ENCODE measurements around the gene XRN1. TPM values are rescaled to one million over a fixed set of nuclear protein-coding genes. Genes with fewer than 3 reads are reported as not detected.

XRN1 gene
- total RNA-seq, 6 experiments from 2014 or later, result 26.1 to 36.1 (median 31.3) TPM

- H3K36me3 Mint-ChIP-seq (ENCODE audit: low read depth), result peaks cover 62% of the 10 kb centered on the region
- H3K9me3 Mint-ChIP-seq, result peaks cover 24% of the 10 kb centered on the region
- H3K27me3 Mint-ChIP-seq (ENCODE audit: insufficient read depth), result no peaks in the 10 kb centered on the region
- no peak for DNase-seq
- no peak overlapping the region for H3K27ac Mint-ChIP-seq
- no peak overlapping the region for H3K4me3 Mint-ChIP-seq
- H3K4me1 Mint-ChIP-seq (ENCODE audit: low read depth), result no peaks in the 10 kb centered on the region
- TF ChIP-seq, protein P1, sequence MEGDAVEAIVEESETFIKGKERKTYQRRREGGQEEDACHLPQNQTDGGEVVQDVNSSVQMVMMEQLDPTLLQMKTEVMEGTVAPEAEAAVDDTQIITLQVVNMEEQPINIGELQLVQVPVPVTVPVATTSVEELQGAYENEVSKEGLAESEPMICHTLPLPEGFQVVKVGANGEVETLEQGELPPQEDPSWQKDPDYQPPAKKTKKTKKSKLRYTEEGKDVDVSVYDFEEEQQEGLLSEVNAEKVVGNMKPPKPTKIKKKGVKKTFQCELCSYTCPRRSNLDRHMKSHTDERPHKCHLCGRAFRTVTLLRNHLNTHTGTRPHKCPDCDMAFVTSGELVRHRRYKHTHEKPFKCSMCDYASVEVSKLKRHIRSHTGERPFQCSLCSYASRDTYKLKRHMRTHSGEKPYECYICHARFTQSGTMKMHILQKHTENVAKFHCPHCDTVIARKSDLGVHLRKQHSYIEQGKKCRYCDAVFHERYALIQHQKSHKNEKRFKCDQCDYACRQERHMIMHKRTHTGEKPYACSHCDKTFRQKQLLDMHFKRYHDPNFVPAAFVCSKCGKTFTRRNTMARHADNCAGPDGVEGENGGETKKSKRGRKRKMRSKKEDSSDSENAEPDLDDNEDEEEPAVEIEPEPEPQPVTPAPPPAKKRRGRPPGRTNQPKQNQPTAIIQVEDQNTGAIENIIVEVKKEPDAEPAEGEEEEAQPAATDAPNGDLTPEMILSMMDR (IDR thresholded peaks at IDR 0.05), result no peak
Observed at GRCh38 chr3:142484912-142485435, 37.1 kb upstream of the XRN1 start.

GRCh38 chr3:142481196-142481595 is 33.4 kb upstream of the XRN1 start:
- Mint-ChIP-seq H3K9me3 (peaks cover 31% of the 10 kb centered on the region), H3K36me3 (ENCODE audit: low read depth) (peaks cover 53% of the 10 kb centered on the region), H3K27me3 (ENCODE audit: insufficient read depth) (no peaks in the 10 kb centered on the region), H3K4me1 (ENCODE audit: low read depth) (no peaks in the 10 kb centered on the region), H3K27ac (no peak overlapping the region), H3K4me3 (no peak overlapping the region)
- DNase-seq, result no peak
- TF ChIP-seq, protein P1 (IDR thresholded peaks at IDR 0.05), result no peak

- Mint-ChIP-seq H3K36me3 (ENCODE audit: low read depth) (peaks cover 19% of the 10 kb centered on the region), H3K9me3 (no peaks in the 10 kb centered on the region; the same call in 1 of the 2 replicates), H3K4me3 (no peak overlapping the region), H3K27ac (no peak overlapping the region), H3K4me1 (ENCODE audit: low read depth) (no peaks in the 10 kb centered on the region), H3K27me3 (ENCODE audit: insufficient read depth) (no peaks in the 10 kb centered on the region; the same call in 1 of the 2 replicates)
- DNase-seq, result no peak
- TF ChIP-seq, protein P1 (IDR thresholded peaks at IDR 0.05), result no peak
Observed at GRCh38 chr3:142470826-142471225, 23.0 kb upstream of the XRN1 start.

- TF ChIP-seq, protein P1 (IDR thresholded peaks at IDR 0.05), result no peak
- H3K4me1 Mint-ChIP-seq (ENCODE audit: low read depth), result no peaks in the 10 kb centered on the region
- H3K4me3 Mint-ChIP-seq, result no peak overlapping the region
- no peak for DNase-seq
- peaks cover 8% of the 10 kb centered on the region for H3K36me3 Mint-ChIP-seq (ENCODE audit: low read depth)
- no peaks in the 10 kb centered on the region; the same call in 1 of the 2 replicates for H3K27me3 Mint-ChIP-seq (ENCODE audit: insufficient read depth)
- no peak overlapping the region for H3K27ac Mint-ChIP-seq
- H3K9me3 Mint-ChIP-seq, result no peaks in the 10 kb centered on the region; the same call in 1 of the 2 replicates
Observed at GRCh38 chr3:142468456-142468855, 20.6 kb upstream of the XRN1 start.

DNA sequence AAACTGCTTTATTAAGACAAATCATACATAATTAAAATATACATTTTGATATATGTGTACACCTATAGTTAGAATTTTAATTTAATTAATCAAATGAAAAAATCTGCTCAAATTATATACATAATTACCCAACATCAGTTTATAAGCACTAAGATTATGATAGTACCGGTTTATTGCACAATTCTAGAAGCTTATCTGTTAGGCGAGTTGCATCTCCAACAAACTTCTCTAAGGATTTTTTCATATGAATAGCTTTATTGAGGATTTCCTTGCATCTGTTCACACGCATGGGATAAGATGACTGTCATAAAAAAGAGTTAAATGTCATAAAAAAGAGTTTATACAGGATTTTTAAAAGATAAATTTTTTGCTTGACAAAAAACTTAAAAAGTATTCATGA is 19.9 kb upstream of the XRN1 start:
- H3K4me1 Mint-ChIP-seq (ENCODE audit: low read depth), result no peaks in the 10 kb centered on the region
- DNase-seq, result no peak
- H3K9me3 Mint-ChIP-seq, result no peaks in the 10 kb centered on the region
- no peak overlapping the region for H3K4me3 Mint-ChIP-seq
- H3K27ac Mint-ChIP-seq, result no peak overlapping the region
- TF ChIP-seq, protein P1 (IDR thresholded peaks at IDR 0.05), result no peak
- H3K36me3 Mint-ChIP-seq (ENCODE audit: low read depth), result peaks cover under 1% of the 10 kb centered on the region; the same call in 1 of the 2 replicates
- no peaks in the 10 kb centered on the region for H3K27me3 Mint-ChIP-seq (ENCODE audit: insufficient read depth)
